SK-N-SH treated with all-trans-retinoic acid at 6 μM for 48 hours (cell line): ENCODE measurements around the gene SYNE1.

Source experiments
- ATAC-seq: fragments of 200-7000 bp; cut with Tn5 transposase; 3 replicates; pipeline ENCODE4 v1.9.1; 2020; ENCODE audit warnings: mild to moderate bottlenecking, moderate library complexity
- ARNTL ChIP-seq: fragments of 450-650 bp; formaldehyde crosslinking; IDR thresholded peaks from 2 replicates; pipeline ENCODE4 v1.5.0; 2020; ENCODE audit warnings: low read depth, mild to moderate bottlenecking, moderate library complexity, borderline replicate concordance
- BACH2 ChIP-seq: fragments of 250-450 bp; sonication (Bioruptor Pico); IDR thresholded peaks from 2 replicates; pipeline ENCODE4 v1.9.0; 2021; ENCODE audit warnings: mild to moderate bottlenecking, borderline replicate concordance
- CSDC2 ChIP-seq: fragments of 250-450 bp; sonication (Bioruptor Pico); IDR thresholded peaks from 2 replicates; pipeline ENCODE4 v1.5.0; 2020; ENCODE audit warnings: mild to moderate bottlenecking, moderate library complexity
- ESRRG ChIP-seq: fragments of 250-450 bp; sonication (Bioruptor Pico); IDR thresholded peaks from 2 replicates; pipeline ENCODE4 v1.6.1; 2021; ENCODE audit warnings: mild to moderate bottlenecking
- GLIS3 ChIP-seq: fragments of 250-450 bp; sonication (Bioruptor Pico); IDR thresholded peaks from 2 replicates; pipeline ENCODE4 v1.5.0; 2020; ENCODE audit warnings: mild to moderate bottlenecking, moderate library complexity
- ISL1 ChIP-seq: fragments of 250-450 bp; sonication (Bioruptor Pico); IDR thresholded peaks from 2 replicates; pipeline ENCODE4 v2.1.2; 2022; ENCODE audit warnings: mild to moderate bottlenecking, moderate library complexity
- OSR1 ChIP-seq: fragments of 250-450 bp; sonication (Bioruptor Pico); IDR thresholded peaks from 2 replicates; pipeline ENCODE4 v1.8.0; 2022; ENCODE audit warnings: moderate library complexity, mild to moderate bottlenecking, inconsistent platforms
- PPARA ChIP-seq: fragments of 250-450 bp; sonication (Bioruptor Pico); IDR thresholded peaks from 2 replicates; pipeline ENCODE4 v1.5.0; 2020; ENCODE audit warnings: mild to moderate bottlenecking, borderline replicate concordance
- RARB ChIP-seq: fragments of 250-450 bp; sonication (Bioruptor Pico); IDR thresholded peaks from 2 replicates; pipeline ENCODE4 v1.8.0; 2021; ENCODE audit warnings: mild to moderate bottlenecking, moderate library complexity
- SNAI2 ChIP-seq: fragments of 250-450 bp; sonication (Bioruptor Pico); IDR thresholded peaks from 2 replicates; pipeline ENCODE4 v1.5.0; 2020; ENCODE audit warnings: mild to moderate bottlenecking, moderate library complexity
- TCF4 ChIP-seq: fragments of 250-450 bp; sonication (Bioruptor Pico); IDR thresholded peaks from 2 replicates; pipeline ENCODE4 v1.8.0; 2021; ENCODE audit warnings: mild to moderate bottlenecking, moderate library complexity, borderline replicate concordance
- TOX ChIP-seq: fragments of 250-450 bp; sonication (Bioruptor Pico); IDR thresholded peaks from 2 replicates; pipeline ENCODE4 v1.8.0; 2021; ENCODE audit warnings: mild to moderate bottlenecking, moderate library complexity, borderline replicate concordance
- ZFP3 ChIP-seq: fragments of 250-450 bp; sonication (Bioruptor Pico); IDR thresholded peaks from 2 replicates; pipeline ENCODE4 v1.5.0; 2020; ENCODE audit warnings: mild to moderate bottlenecking, moderate library complexity
- ZFP30 ChIP-seq: fragments of 450-650 bp; formaldehyde crosslinking; IDR thresholded peaks from 2 replicates; pipeline ENCODE4 v1.5.0; 2022; ENCODE audit warnings: mild to moderate bottlenecking, moderate library complexity
- ZNF565 ChIP-seq: fragments of 450-650 bp; formaldehyde crosslinking; conservative IDR thresholded peaks from 2 replicates; pipeline ENCODE4 v1.5.0; 2020; ENCODE audit warnings: low read depth, mild to moderate bottlenecking, moderate library complexity
- ZNF70 ChIP-seq: fragments of 450-650 bp; formaldehyde crosslinking; IDR thresholded peaks from 2 replicates; pipeline ENCODE4 v1.5.0; 2020; ENCODE audit warnings: mild to moderate bottlenecking, moderate library complexity
- ZNF8 ChIP-seq: fragments of 450-650 bp; formaldehyde crosslinking; IDR thresholded peaks from 2 replicates; pipeline ENCODE4 v1.5.0; 2020; ENCODE audit warnings: mild to moderate bottlenecking, moderate library complexity
- TF ChIP-seq, protein P1 (sequence below): fragments of 250-450 bp; sonication (Bioruptor Pico); IDR thresholded peaks from 2 replicates; pipeline ENCODE4 v1.8.0; 2021; ENCODE audit warnings: low read depth, mild to moderate bottlenecking, moderate library complexity, borderline replicate concordance
- TF ChIP-seq, protein P2 (sequence below): fragments of 250-450 bp; sonication (Bioruptor Pico); IDR thresholded peaks from 2 replicates; pipeline ENCODE4 v1.5.1; 2021; ENCODE audit warnings: mild to moderate bottlenecking, moderate library complexity
- TF ChIP-seq, protein P3 (sequence below): fragments of 250-450 bp; sonication (Bioruptor Pico); IDR thresholded peaks from 2 replicates; pipeline ENCODE4 v1.5.1; 2020; ENCODE audit warnings: low read depth, mild to moderate bottlenecking, moderate library complexity
- TF ChIP-seq, protein P4 (sequence below): fragments of 250-450 bp; sonication (Bioruptor Pico); IDR thresholded peaks from 2 replicates; pipeline ENCODE4 v1.5.0; 2020; ENCODE audit warnings: mild to moderate bottlenecking, moderate library complexity

SYNE1 gene

DNA sequence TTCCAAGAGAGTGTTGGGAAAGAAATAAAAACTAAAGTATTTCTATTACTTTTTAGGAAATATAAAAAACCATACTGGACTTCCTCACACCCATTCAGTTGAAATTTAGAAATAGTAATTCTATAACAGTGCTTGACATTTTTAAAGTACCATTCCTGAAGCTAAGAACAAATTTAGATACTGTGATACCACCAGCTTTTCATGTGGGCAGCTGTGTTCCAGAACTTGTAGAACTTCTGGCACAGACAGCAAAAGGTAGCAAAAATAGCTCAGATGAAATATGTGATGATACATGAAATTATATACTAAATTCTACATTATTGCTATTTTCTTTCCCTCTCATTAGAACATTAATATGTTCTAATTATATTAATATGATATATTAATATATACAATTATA, 346.5 kb downstream of the SYNE1 start:
- TF ChIP-seq, protein P1, sequence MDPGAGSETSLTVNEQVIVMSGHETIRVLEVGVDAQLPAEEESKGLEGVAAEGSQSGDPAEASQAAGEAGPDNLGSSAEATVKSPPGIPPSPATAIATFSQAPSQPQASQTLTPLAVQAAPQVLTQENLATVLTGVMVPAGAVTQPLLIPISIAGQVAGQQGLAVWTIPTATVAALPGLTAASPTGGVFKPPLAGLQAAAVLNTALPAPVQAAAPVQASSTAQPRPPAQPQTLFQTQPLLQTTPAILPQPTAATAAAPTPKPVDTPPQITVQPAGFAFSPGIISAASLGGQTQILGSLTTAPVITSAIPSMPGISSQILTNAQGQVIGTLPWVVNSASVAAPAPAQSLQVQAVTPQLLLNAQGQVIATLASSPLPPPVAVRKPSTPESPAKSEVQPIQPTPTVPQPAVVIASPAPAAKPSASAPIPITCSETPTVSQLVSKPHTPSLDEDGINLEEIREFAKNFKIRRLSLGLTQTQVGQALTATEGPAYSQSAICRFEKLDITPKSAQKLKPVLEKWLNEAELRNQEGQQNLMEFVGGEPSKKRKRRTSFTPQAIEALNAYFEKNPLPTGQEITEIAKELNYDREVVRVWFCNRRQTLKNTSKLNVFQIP (CRISPR knock-in tag) = no peak
- TF ChIP-seq ZNF565 (CRISPR knock-in tag) = no peak
- TF ChIP-seq ESRRG (CRISPR knock-in tag) = no peak
- TF ChIP-seq PPARA (CRISPR knock-in tag) = no peak
- no peak for TF ChIP-seq RARB (CRISPR knock-in tag)
- TF ChIP-seq, protein P2, sequence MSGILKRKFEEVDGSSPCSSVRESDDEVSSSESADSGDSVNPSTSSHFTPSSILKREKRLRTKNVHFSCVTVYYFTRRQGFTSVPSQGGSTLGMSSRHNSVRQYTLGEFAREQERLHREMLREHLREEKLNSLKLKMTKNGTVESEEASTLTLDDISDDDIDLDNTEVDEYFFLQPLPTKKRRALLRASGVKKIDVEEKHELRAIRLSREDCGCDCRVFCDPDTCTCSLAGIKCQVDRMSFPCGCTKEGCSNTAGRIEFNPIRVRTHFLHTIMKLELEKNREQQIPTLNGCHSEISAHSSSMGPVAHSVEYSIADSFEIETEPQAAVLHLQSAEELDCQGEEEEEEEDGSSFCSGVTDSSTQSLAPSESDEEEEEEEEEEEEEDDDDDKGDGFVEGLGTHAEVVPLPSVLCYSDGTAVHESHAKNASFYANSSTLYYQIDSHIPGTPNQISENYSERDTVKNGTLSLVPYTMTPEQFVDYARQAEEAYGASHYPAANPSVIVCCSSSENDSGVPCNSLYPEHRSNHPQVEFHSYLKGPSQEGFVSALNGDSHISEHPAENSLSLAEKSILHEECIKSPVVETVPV = no peak
- no peak for TF ChIP-seq SNAI2 (CRISPR knock-in tag)
- TF ChIP-seq ISL1 (CRISPR knock-in tag) = no peak
- TF ChIP-seq ZNF70 = no peak
- no peak for TF ChIP-seq ZFP3
- no peak for TF ChIP-seq GLIS3
- TF ChIP-seq OSR1 (CRISPR knock-in tag) = no peak
- no peak for TF ChIP-seq TCF4
- no peak for TF ChIP-seq ARNTL
- no peak for TF ChIP-seq ZFP30 (CRISPR knock-in tag)
- TF ChIP-seq, protein P3, sequence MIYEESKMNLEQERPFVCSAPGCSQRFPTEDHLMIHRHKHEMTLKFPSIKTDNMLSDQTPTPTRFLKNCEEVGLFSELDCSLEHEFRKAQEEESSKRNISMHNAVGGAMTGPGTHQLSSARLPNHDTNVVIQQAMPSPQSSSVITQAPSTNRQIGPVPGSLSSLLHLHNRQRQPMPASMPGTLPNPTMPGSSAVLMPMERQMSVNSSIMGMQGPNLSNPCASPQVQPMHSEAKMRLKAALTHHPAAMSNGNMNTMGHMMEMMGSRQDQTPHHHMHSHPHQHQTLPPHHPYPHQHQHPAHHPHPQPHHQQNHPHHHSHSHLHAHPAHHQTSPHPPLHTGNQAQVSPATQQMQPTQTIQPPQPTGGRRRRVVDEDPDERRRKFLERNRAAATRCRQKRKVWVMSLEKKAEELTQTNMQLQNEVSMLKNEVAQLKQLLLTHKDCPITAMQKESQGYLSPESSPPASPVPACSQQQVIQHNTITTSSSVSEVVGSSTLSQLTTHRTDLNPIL = no peak
- TF ChIP-seq, protein P4, sequence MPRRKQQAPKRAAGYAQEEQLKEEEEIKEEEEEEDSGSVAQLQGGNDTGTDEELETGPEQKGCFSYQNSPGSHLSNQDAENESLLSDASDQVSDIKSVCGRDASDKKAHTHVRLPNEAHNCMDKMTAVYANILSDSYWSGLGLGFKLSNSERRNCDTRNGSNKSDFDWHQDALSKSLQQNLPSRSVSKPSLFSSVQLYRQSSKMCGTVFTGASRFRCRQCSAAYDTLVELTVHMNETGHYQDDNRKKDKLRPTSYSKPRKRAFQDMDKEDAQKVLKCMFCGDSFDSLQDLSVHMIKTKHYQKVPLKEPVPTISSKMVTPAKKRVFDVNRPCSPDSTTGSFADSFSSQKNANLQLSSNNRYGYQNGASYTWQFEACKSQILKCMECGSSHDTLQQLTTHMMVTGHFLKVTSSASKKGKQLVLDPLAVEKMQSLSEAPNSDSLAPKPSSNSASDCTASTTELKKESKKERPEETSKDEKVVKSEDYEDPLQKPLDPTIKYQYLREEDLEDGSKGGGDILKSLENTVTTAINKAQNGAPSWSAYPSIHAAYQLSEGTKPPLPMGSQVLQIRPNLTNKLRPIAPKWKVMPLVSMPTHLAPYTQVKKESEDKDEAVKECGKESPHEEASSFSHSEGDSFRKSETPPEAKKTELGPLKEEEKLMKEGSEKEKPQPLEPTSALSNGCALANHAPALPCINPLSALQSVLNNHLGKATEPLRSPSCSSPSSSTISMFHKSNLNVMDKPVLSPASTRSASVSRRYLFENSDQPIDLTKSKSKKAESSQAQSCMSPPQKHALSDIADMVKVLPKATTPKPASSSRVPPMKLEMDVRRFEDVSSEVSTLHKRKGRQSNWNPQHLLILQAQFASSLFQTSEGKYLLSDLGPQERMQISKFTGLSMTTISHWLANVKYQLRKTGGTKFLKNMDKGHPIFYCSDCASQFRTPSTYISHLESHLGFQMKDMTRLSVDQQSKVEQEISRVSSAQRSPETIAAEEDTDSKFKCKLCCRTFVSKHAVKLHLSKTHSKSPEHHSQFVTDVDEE = no peak
- no peak for TF ChIP-seq TOX (CRISPR knock-in tag)
- TF ChIP-seq, all 23 proteins: peak for 0

DNA sequence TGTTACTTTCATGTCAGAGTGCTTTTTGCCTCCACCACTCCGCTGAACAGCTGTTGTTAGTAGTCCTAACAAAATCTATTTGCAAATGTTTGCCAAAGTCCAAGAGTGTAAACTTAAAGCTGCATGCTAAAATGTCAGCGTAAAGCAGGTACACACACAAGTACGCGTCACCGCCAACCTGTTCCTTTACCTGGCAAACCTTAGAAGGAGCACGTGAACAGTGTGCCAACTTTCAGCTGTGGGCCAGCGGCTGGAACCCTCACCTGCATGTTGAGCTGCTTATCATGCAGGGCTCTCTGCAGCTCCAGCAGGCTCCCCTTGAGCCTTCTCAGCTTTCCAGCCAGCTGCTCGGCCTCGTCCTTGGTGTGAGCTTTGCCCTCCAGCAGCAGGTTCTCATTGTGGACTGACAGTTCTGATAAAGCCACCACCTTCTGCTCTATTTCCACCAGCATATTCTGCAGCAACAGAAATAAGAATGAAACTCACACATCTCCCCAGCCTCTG, 359.3 kb downstream of the SYNE1 start:
- TF ChIP-seq ZFP3 = no peak
- TF ChIP-seq ZNF8 (CRISPR knock-in tag) = no peak
- no peak for TF ChIP-seq TOX (CRISPR knock-in tag)
- no peak for TF ChIP-seq ESRRG (CRISPR knock-in tag)
- TF ChIP-seq TCF4 = no peak
- TF ChIP-seq SNAI2 (CRISPR knock-in tag) = no peak
- TF ChIP-seq CSDC2 (CRISPR knock-in tag) = no peak
- no peak for TF ChIP-seq ISL1 (CRISPR knock-in tag)
- no peak for TF ChIP-seq GLIS3
- no peak for TF ChIP-seq ZFP30 (CRISPR knock-in tag)
- TF ChIP-seq ARNTL = no peak
- TF ChIP-seq, protein P1 (CRISPR knock-in tag) = no peak
- TF ChIP-seq OSR1 (CRISPR knock-in tag) = no peak
- no peak for TF ChIP-seq BACH2
- TF ChIP-seq, protein P4 = no peak
- TF ChIP-seq, protein P3 = no peak
- no peak for TF ChIP-seq PPARA (CRISPR knock-in tag)
- TF ChIP-seq RARB (CRISPR knock-in tag) = no peak
- no peak for TF ChIP-seq ZNF70
- TF ChIP-seq ZNF565 (CRISPR knock-in tag) = no peak
- ATAC-seq = no peak

More for the DNA sequence above, 346.5 kb downstream of the SYNE1 start:
- ATAC-seq = no peak
